HEK293T (cell line): Measurements from ENCODE around the gene MGAT5.

ENCODE experiments used
- PKNOX1 ChIP-seq: fragments of 450-650 bp; IDR thresholded peaks from 2 replicates; pipeline ENCODE4 v1.6.1; 2016
- SUZ12 ChIP-seq: fragments of 450-650 bp; IDR thresholded peaks from 2 replicates; pipeline ENCODE4 v1.6.1; 2016; ENCODE audit warnings: mild to moderate bottlenecking

GRCh38 chr2:134369220-134369902 lies 115.5 kb downstream of the MGAT5 start:
- TF ChIP-seq SUZ12 (no peak), PKNOX1 (no peak)
